Panc1 (cell line): ENCODE data around the gene TMOD1. TPM values are rescaled to one million over a fixed set of nuclear protein-coding genes. Genes with fewer than 3 reads are reported as not detected.

Experiments used
- ATAC-seq: fragments of 200-7000 bp; cut with Tn5 transposase; 2 replicates; pipeline ENCODE4 v1.9.1; 2020; ENCODE audit warnings: mild to moderate bottlenecking, moderate library complexity
- BruUV-seq: library from RNA; stranded (reverse); fragments of 400-500 nt; replicated peaks from 2 replicates; lab custom pipeline; 2021; lab: Mats Ljungman, UMichigan
- CTCF ChIA-PET: fragments of 300-600 bp; sonication (Branson Sonifier 250); formaldehyde crosslinking; loops from one replicate; lab custom pipeline; 2022; ENCODE audit warnings: antibody characterized with exemption; lab: Charles Lee
- POLR2A ChIA-PET: fragments of 300-600 bp; sonication (Branson Sonifier 250); formaldehyde crosslinking; loops from one replicate; lab custom pipeline; 2022; ENCODE audit warnings: antibody characterized with exemption; lab: Charles Lee
- DNase-seq: peaks from one replicate; pipeline ENCODE4 v3.0.0-alpha.2; 2010; ENCODE audit warnings: low read depth, low spot score
- H3K27ac ChIP-seq: 2 replicates; pipeline ENCODE4 v1.5.1; 2011; ENCODE audit warnings: mild to moderate bottlenecking, low read length, inconsistent platforms
- H3K27me3 ChIP-seq: fragments of 200-500 bp; sonication (Bioruptor generic); 2 replicates; pipeline ENCODE4 v1.6.0; 2014; ENCODE audit warnings: low read length, inconsistent platforms; ENCODE audit not compliant: control insufficient read depth, insufficient read depth
- H3K36me3 ChIP-seq: fragments of 200-500 bp; sonication (Bioruptor generic); 2 replicates; pipeline ENCODE4 v1.5.1; 2014; ENCODE audit warnings: inconsistent platforms, mild to moderate bottlenecking, low read length, moderate library complexity; ENCODE audit not compliant: control insufficient read depth, insufficient read depth
- H3K4me1 ChIP-seq: 2 replicates; pipeline ENCODE4 v1.5.1; 2011; ENCODE audit warnings: inconsistent platforms, mild to moderate bottlenecking, low read length, moderate library complexity; ENCODE audit not compliant: control insufficient read depth, insufficient read depth
- H3K4me3 ChIP-seq, 2 experiments: 2 replicates each; pipeline ENCODE4 v1.5.1; 2011 to 2012; ENCODE audit warnings: low read depth in 2 of 2, low read length in 2 of 2, mild to moderate bottlenecking in 2 of 2, inconsistent platforms in 1 of 2, moderate library complexity in 1 of 2
- H3K9me3 ChIP-seq: fragments of 200-500 bp; sonication (Bioruptor generic); 2 replicates; pipeline ENCODE4 v1.5.1; 2014; ENCODE audit warnings: low read depth, mild to moderate bottlenecking, inconsistent platforms, low read length, moderate library complexity; ENCODE audit not compliant: control insufficient read depth, insufficient read depth
- CTCF ChIP-seq: fragments of 450-650 bp; IDR thresholded peaks from 2 replicates; pipeline ENCODE4 v1.5.1; 2017; ENCODE audit warnings: mild to moderate bottlenecking
- POLR2AphosphoS5 ChIP-seq: IDR thresholded peaks from 2 replicates; pipeline ENCODE4 v1.6.1; 2012; ENCODE audit warnings: mild to moderate bottlenecking, low read depth, low read length, moderate library complexity
- REST ChIP-seq, 2 experiments: IDR thresholded peaks; 2 replicates each; pipeline ENCODE4 v1.6.1; 2011 to 2012; ENCODE audit warnings: low read depth in 2 of 2, control low read depth in 1 of 2, low read length in 1 of 2, mild to moderate bottlenecking in 1 of 2, moderate library complexity in 1 of 2; ENCODE audit not compliant: insufficient read depth in 1 of 2
- SIN3A ChIP-seq: IDR thresholded peaks from 2 replicates; pipeline ENCODE4 v1.6.1; 2012; ENCODE audit warnings: low read depth, mild to moderate bottlenecking, low read length, moderate library complexity, borderline replicate concordance; ENCODE audit not compliant: insufficient read depth
- TCF7L2 ChIP-seq: IDR thresholded peaks from 2 replicates; pipeline ENCODE4 v1.6.1; 2011; ENCODE audit warnings: mild to moderate bottlenecking, low read depth, low read length, inconsistent platforms
- in situ Hi-C: cut with HindIII; loops from 2 replicates; pipeline ENCODE4 v1.10.0; 2016; ENCODE audit warnings: low sequenced_read_pairs, low pct_unique_long_range_greater_than_20kb
- intact Hi-C: fragments of 100-400 bp; cut with micrococcal nuclease; formaldehyde crosslinking; loops from one replicate; pipeline ENCODE4 v1.10.0; 2022; ENCODE audit not compliant: unreplicated experiment
- total RNA-seq: library from RNA; stranded (reverse); gene quantifications from one replicate; pipeline ENCODE4 v1.2.1, GENCODE V29; 2021; ENCODE audit not compliant: unreplicated experiment

Gene TMOD1
- total RNA-seq, 1 experiment from 2014 or later: 1.4 TPM

DNA sequence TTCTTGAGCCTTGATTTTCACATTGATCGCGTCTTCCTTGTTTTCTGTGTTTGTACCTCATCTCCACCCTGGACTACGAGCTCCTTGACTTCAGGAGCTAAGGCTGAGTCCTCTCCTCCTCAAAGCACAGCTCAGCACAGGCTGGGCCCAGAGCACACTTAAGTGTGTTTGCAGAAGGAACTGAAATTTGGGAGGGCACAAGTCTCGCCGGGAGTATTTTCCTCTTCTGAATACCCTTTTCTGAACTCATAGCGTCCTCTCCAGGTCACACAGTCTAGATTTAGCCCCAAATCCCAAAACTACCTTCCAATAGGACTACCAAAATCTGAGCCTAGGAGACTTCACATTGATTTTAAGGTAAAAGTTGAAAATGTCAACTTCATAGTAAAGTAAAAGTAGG, 90.1 kb downstream of the TMOD1 start:
- CTCF ChIA-PET: no interaction called here
- Histone ChIP-seq H3K4me3 (no peak overlapping the region), H3K27me3 (no peaks in the 10 kb centered on the region), H3K27ac (no peak overlapping the region), H3K36me3 (no peaks in the 10 kb centered on the region), H3K4me1 (no peaks in the 10 kb centered on the region), H3K9me3 (no peaks in the 10 kb centered on the region)
- TF ChIP-seq REST (IDR thresholded peaks at IDR 0.05; ENCODE audit: insufficient read depth in 1 of 2, low read depth in 2 of 2, low read length in 1 of 2) (no peak), TCF7L2 (no peak), SIN3A (no peak), CTCF (no peak), POLR2AphosphoS5 (no peak)
- ATAC-seq (no peak), DNase-seq (no peak)
- in situ Hi-C loops (no loop called here), intact Hi-C loops (no loop called here)
- POLR2A ChIA-PET: no interaction called here
- no TSS peak for BruUV-seq

GRCh38 chr9:97592126-97592525, 90.7 kb downstream of the TMOD1 start:
- no peaks in the 10 kb centered on the region for H3K9me3 ChIP-seq
- no peak for TF ChIP-seq REST (IDR thresholded peaks at IDR 0.05; ENCODE audit: insufficient read depth in 1 of 2, low read depth in 2 of 2, low read length in 1 of 2)
- no peak for TF ChIP-seq CTCF
- TF ChIP-seq SIN3A: no peak
- no peak for TF ChIP-seq TCF7L2
- no peak for TF ChIP-seq POLR2AphosphoS5
- CTCF ChIA-PET: no interaction called here
- ATAC-seq (no peak), DNase-seq (no peak)
- in situ Hi-C loops (no loop called here), intact Hi-C loops (no loop called here)
- BruUV-seq: no TSS peak
- H3K4me1 ChIP-seq: no peaks in the 10 kb centered on the region
- H3K36me3 ChIP-seq: no peaks in the 10 kb centered on the region
- POLR2A ChIA-PET: no interaction called here
- H3K4me3 ChIP-seq: no peak overlapping the region
- H3K27ac ChIP-seq: no peak overlapping the region
- H3K27me3 ChIP-seq: no peaks in the 10 kb centered on the region
